Measurements from ENCODE around the gene RGS6. TPM values are rescaled to one million over a fixed set of nuclear protein-coding genes. Genes with fewer than 3 reads are reported as not detected.

The RGS6 gene
- total and polyA plus RNA-seq, 2 experiments from 2014 or later, result 0.86 to 0.95 TPM

- Histone ChIP-seq H3K4me3 (no peak overlapping the region), H3K4me1 (ENCODE audit: low read depth) (no peaks in the 10 kb centered on the region), H3K36me3 (no peaks in the 10 kb centered on the region), H3K27ac (no peak overlapping the region), H3K27me3 (no peaks in the 10 kb centered on the region), H3K9me3 (ENCODE audit: low read depth) (peaks cover 3% of the 10 kb centered on the region)
- DNase-seq (ENCODE audit: low read depth in 1 of 2, low spot score in 1 of 2), result peak in 1 of 2 donors; percentile 20
- no peak for TF ChIP-seq CTCF (IDR thresholded peaks at IDR 0.05; ENCODE audit: low read depth, low read length)
Observed at GRCh38 chr14:72495668-72496067, 563.4 kb downstream of the RGS6 start.

DNA sequence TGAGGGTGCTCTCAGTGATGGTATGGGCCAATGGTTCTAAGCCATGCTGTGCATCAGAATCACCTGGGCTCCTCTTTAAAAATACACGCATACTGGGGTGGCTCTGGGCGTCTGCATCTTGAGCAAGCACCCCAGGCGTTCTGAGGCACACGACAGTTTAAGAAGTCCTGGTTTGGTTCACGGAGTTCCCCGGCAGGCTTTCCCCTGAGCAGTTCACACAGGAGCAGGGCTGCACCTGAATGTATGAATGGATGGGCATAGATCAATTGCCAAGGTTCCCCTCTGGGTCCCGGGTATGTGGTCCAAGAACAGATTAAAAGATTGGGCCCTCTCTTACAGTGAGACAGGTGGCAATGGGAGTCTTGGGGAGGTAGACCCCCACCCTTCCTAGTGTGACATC lies 566.4 kb downstream of the RGS6 start:
- Histone ChIP-seq H3K27me3 (no peaks in the 10 kb centered on the region), H3K27ac (no peak overlapping the region), H3K4me3 (no peak overlapping the region), H3K4me1 (ENCODE audit: low read depth) (no peaks in the 10 kb centered on the region), H3K9me3 (ENCODE audit: low read depth) (peaks cover 3% of the 10 kb centered on the region), H3K36me3 (no peaks in the 10 kb centered on the region)
- no peak for DNase-seq (ENCODE audit: low read depth in 1 of 2, low spot score in 1 of 2)
- TF ChIP-seq CTCF (IDR thresholded peaks at IDR 0.05; ENCODE audit: low read depth, low read length), result no peak

GRCh38 chr14:72499746-72500145 lies 567.5 kb downstream of the RGS6 start:
- no peak for DNase-seq (ENCODE audit: low read depth in 1 of 2, low spot score in 1 of 2)
- Histone ChIP-seq H3K4me3 (no peak overlapping the region), H3K4me1 (ENCODE audit: low read depth) (no peaks in the 10 kb centered on the region), H3K9me3 (ENCODE audit: low read depth) (peaks cover 3% of the 10 kb centered on the region), H3K36me3 (no peaks in the 10 kb centered on the region), H3K27ac (no peak overlapping the region), H3K27me3 (no peaks in the 10 kb centered on the region)
- TF ChIP-seq CTCF (IDR thresholded peaks at IDR 0.05; ENCODE audit: low read depth, low read length), result no peak

GRCh38 chr14:72500234-72500838 lies 568.1 kb downstream of the RGS6 start:
- H3K4me1 ChIP-seq (ENCODE audit: low read depth), result no peaks in the 10 kb centered on the region
- no peaks in the 10 kb centered on the region for H3K27me3 ChIP-seq
- no peaks in the 10 kb centered on the region for H3K9me3 ChIP-seq (ENCODE audit: low read depth)
- H3K36me3 ChIP-seq, result no peaks in the 10 kb centered on the region
- H3K4me3 ChIP-seq, result no peak overlapping the region
- no peak for TF ChIP-seq CTCF (IDR thresholded peaks at IDR 0.05; ENCODE audit: low read depth, low read length)
- DNase-seq (ENCODE audit: low read depth in 1 of 2, low spot score in 1 of 2), result no peak
- H3K27ac ChIP-seq, result no peak overlapping the region

GRCh38 chr14:72501439-72501838 lies 569.2 kb downstream of the RGS6 start:
- Histone ChIP-seq H3K4me3 (no peak overlapping the region), H3K4me1 (ENCODE audit: low read depth) (peaks cover 7% of the 10 kb centered on the region), H3K36me3 (no peaks in the 10 kb centered on the region), H3K9me3 (ENCODE audit: low read depth) (no peaks in the 10 kb centered on the region), H3K27ac (no peak overlapping the region), H3K27me3 (no peaks in the 10 kb centered on the region)
- no peak for DNase-seq (ENCODE audit: low read depth in 1 of 2, low spot score in 1 of 2)
- TF ChIP-seq CTCF (IDR thresholded peaks at IDR 0.05; ENCODE audit: low read depth, low read length), result no peak

All from cardiac muscle cell (in vitro differentiated cells and primary cell).